Osteocyte (in vitro differentiated cells): ENCODE data around the gene MPDU1. TPM values are rescaled to one million over a fixed set of nuclear protein-coding genes. Genes with fewer than 3 reads are reported as not detected.
"Not testable (repeated sequence)": the region's sequence is repeated elsewhere in the genome, so short reads cannot be mapped to it uniquely, and the experiment has no call there.

Experiments
- DNase-seq: peaks from one replicate; pipeline ENCODE4 v3.0.0; 2021; ENCODE audit warnings: mixed read lengths; ENCODE audit not compliant: unreplicated experiment; ENCODE audit errors: extremely low spot score
- H3K27ac Mint-ChIP-seq: one replicate; pipeline ENCODE4 v1.8.0; 2021; ENCODE audit warnings: mild to moderate bottlenecking, mixed read lengths; ENCODE audit not compliant: unreplicated experiment
- H3K27me3 Mint-ChIP-seq: one replicate; pipeline ENCODE4 v1.8.0; 2021; ENCODE audit warnings: mixed read lengths; ENCODE audit not compliant: unreplicated experiment
- H3K36me3 Mint-ChIP-seq: one replicate; pipeline ENCODE4 v1.8.0; 2021; ENCODE audit warnings: mixed read lengths; ENCODE audit not compliant: unreplicated experiment
- H3K4me1 Mint-ChIP-seq: one replicate; pipeline ENCODE4 v1.8.0; 2021; ENCODE audit warnings: mixed read lengths; ENCODE audit not compliant: unreplicated experiment
- H3K4me3 Mint-ChIP-seq: one replicate; pipeline ENCODE4 v1.8.0; 2021; ENCODE audit warnings: mild to moderate bottlenecking, moderate library complexity, mixed read lengths; ENCODE audit not compliant: unreplicated experiment
- H3K9me3 Mint-ChIP-seq: one replicate; pipeline ENCODE4 v1.8.0; 2021; ENCODE audit warnings: mixed read lengths; ENCODE audit not compliant: unreplicated experiment
- CTCF ChIP-seq: fragments of 200-600 bp; sonication (generic); IDR thresholded peaks from 2 replicates; pipeline ENCODE4 v1.5.0; 2021; ENCODE audit warnings: antibody characterized with exemption, mild to moderate bottlenecking, moderate library complexity
- total RNA-seq: library from RNA; stranded (reverse); gene quantifications from 2 replicates; pipeline ENCODE4 v1.2.1, GENCODE V29; 2021

Gene MPDU1
- total RNA-seq, 1 donor from 2014 or later = 42.2 TPM

GRCh38 chr17:7623661-7624060 is 40.0 kb downstream of the MPDU1 start:
- peaks cover 13% of the 10 kb centered on the region for H3K4me1 Mint-ChIP-seq
- no peak for TF ChIP-seq CTCF

GRCh38 chr17:7625749-7626148 is 42.1 kb downstream of the MPDU1 start:
- not testable (repeated sequence) for DNase-seq, H3K27ac Mint-ChIP-seq, H3K36me3 Mint-ChIP-seq, H3K9me3 Mint-ChIP-seq, H3K27me3 Mint-ChIP-seq
- Mint-ChIP-seq H3K4me1 (peaks cover 13% of the 10 kb centered on the region), H3K4me3 (peak overlapping the region; percentile 35)

More at GRCh38 chr17:7623661-7624060, 40.0 kb downstream of the MPDU1 start:
- no peak for DNase-seq
- peaks cover 10% of the 10 kb centered on the region for H3K36me3 Mint-ChIP-seq
- no peak overlapping the region for H3K4me3 Mint-ChIP-seq
- H3K27ac Mint-ChIP-seq = no peak overlapping the region
- no peaks in the 10 kb centered on the region for H3K9me3 Mint-ChIP-seq
- no peaks in the 10 kb centered on the region for H3K27me3 Mint-ChIP-seq

DNA sequence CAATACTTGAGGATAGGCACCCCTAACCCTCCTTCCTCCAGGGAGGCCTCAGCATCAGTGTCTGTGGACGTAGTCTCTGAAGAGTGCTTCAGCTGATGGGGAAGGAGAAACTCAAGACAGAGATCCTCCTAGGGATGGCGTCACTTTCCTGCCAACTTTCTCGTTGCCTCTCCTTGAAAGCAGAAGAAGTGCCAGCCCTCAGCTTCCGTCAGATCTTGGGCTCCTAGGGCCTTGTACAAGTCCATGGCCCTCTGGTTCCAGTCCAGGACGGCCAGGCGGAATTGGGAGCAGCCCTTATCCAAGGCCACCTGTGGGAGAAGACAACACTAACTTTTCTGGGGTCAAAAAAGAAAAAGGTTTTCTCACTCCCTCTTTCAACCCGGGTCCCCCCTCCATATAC is 42.7 kb downstream of the MPDU1 start:
- H3K27ac Mint-ChIP-seq = no peak overlapping the region
- peaks cover 10% of the 10 kb centered on the region for H3K36me3 Mint-ChIP-seq

DNA sequence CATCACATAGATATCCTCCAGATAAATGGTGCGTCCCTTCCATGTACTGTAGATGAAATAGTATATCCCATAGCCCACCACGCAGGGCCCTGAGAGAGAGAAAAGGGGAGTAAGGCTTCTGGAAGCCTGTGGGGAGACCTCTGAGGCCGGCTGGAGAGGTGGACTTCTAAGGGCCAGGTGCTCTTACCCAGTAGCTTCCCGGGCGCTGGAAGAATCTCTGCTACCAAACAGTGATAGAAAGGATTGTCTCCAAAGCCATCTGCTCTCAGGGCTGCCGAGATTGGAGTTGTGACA is 43.3 kb downstream of the MPDU1 start:
- DNase-seq = no peak
- Mint-ChIP-seq H3K27me3 (no peaks in the 10 kb centered on the region), H3K27ac (peak overlapping the region; percentile 92), H3K4me3 (peak overlapping the region; percentile 87), H3K4me1 (peaks cover 13% of the 10 kb centered on the region), H3K9me3 (no peaks in the 10 kb centered on the region), H3K36me3 (peaks cover 10% of the 10 kb centered on the region)
- TF ChIP-seq CTCF = no peak

More for the DNA sequence above, 42.7 kb downstream of the MPDU1 start:
- TF ChIP-seq CTCF = no peak
- Mint-ChIP-seq H3K27me3 (no peaks in the 10 kb centered on the region), H3K9me3 (no peaks in the 10 kb centered on the region), H3K4me3 (peak overlapping the region; percentile 87), H3K4me1 (peaks cover 13% of the 10 kb centered on the region)
- DNase-seq = no peak

GRCh38 chr17:7627250-7628121 is 43.8 kb downstream of the MPDU1 start, which contains the start of gene SAT2:
TSS of gene SAT2 (minus strand) at chr17:7627821. CDS start at chr17:7627635, 186 bp downstream.
- Mint-ChIP-seq H3K27ac (peak within 1 kb of the TSS; percentile 92), H3K27me3 (no peaks in the 10 kb centered on the region), H3K36me3 (peaks cover 10% of the 10 kb centered on the region), H3K4me1 (peaks cover 13% of the 10 kb centered on the region), H3K4me3 (peak within 1 kb of the TSS; percentile 87), H3K9me3 (no peaks in the 10 kb centered on the region)
- no peak for TF ChIP-seq CTCF
- DNase-seq = peak; percentile 99
